ENCODE measurements around the gene HS3ST3B1.

HS3ST3B1 gene

DNA sequence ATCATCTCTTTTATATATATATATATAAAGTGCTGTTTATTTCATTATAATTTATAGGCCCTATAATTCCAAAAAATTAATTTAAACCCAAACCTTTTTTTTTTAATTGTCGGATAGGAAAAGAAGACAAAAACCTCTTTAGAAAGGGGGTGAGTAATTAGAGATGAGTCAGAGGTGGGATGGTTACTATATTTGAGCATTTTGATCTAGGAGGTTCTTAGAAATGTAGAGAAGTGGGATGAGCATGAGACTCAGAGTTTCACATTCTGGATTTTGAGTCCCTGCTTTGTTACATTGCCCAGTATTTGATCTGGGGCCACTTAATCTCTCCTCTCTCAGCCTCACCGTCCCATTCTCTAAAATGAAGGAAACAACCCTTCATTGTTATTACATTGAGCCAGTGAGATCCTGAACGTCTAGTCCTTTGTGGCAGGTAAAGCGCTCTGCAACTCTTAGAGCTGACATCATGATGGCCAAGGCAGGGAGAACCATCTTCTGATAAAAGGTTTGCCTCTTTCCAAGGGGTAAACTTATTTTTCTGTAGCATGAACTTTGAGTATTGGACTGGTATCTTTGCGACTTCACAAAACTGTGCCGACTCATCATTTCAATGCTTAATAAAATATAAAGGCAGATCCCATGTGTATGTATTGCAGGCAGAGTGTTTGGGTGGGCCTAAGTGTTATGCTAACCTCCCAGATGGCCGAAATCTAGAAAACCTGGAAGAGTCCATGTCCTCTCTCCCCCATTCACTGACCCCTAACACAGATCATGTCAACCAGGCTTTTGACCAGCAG lies 21.3 kb downstream of the HS3ST3B1 start:
- Histone ChIP-seq H3K27me3 (peaks cover 0 to 32% of the 10 kb centered on the region in 2 donors), H3K4me3 (no peak overlapping the region), H3K36me3 (no peaks in the 10 kb centered on the region), H3K4me1 (no peaks in the 10 kb centered on the region), H3K27ac (no peak overlapping the region), H3K9me3 (no peaks in the 10 kb centered on the region)
- TF ChIP-seq, protein P1, sequence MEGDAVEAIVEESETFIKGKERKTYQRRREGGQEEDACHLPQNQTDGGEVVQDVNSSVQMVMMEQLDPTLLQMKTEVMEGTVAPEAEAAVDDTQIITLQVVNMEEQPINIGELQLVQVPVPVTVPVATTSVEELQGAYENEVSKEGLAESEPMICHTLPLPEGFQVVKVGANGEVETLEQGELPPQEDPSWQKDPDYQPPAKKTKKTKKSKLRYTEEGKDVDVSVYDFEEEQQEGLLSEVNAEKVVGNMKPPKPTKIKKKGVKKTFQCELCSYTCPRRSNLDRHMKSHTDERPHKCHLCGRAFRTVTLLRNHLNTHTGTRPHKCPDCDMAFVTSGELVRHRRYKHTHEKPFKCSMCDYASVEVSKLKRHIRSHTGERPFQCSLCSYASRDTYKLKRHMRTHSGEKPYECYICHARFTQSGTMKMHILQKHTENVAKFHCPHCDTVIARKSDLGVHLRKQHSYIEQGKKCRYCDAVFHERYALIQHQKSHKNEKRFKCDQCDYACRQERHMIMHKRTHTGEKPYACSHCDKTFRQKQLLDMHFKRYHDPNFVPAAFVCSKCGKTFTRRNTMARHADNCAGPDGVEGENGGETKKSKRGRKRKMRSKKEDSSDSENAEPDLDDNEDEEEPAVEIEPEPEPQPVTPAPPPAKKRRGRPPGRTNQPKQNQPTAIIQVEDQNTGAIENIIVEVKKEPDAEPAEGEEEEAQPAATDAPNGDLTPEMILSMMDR (IDR thresholded peaks at IDR 0.05): no peak
- no peak for DNase-seq
- intact Hi-C loops (cut with DNase I; ENCODE audit: low total_unique reads): no loop called here

DNA sequence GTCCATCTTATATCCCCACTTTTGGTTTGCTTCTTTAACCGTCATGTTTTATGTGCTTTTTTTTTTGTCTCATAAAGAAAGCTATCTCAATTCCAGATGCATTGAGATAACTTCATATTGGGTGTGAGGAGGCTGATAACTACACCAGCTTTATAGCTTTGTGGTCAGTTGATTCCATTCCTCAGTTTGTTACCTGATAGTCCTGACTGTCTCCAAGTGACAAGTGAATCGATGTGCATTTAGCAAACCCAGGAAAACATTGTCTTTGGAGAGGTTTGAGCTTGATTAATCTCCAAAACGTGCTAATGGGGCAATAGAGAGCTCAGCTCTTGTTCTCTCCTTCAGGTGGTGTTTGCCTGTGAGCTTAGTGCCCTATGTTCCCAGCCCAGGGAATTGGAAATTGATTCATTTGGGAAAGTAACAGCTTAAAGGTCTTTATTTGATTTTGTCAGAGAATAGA lies 22.7 kb downstream of the HS3ST3B1 start:
- Histone ChIP-seq H3K4me1 (no peaks in the 10 kb centered on the region), H3K27ac (no peak overlapping the region), H3K36me3 (no peaks in the 10 kb centered on the region), H3K9me3 (no peaks in the 10 kb centered on the region), H3K4me3 (no peak overlapping the region), H3K27me3 (peaks cover 0 to 25% of the 10 kb centered on the region in 2 donors)
- intact Hi-C loops (cut with DNase I; ENCODE audit: low total_unique reads): no loop called here
- TF ChIP-seq, protein P1 (IDR thresholded peaks at IDR 0.05): no peak
- no peak for DNase-seq

DNA sequence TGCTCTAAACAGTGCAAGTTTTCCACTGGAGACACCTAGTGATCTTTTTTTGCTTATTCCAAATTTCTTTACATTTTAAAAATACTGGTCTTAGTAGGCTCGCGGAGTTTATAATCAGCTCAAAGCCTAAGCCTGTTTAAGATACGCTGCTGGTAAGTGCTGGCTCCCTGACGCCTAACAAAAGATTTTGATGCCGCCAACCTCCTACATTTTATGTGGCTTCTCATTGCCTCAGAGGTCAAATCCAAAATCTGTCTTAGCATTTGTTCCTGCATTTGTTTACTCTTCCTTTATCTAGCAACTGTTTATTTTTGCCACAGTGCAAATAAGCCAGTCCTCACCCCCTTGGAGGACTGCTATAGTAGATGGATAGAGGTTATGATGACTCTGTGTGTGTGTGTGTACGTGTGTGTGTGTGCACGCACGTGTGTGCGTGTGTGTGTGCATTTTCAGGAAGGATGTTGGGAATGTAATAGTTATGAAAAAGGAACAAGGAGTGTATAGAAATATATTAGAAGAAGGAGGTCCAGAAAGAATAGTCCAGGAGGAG lies 24.8 kb downstream of the HS3ST3B1 start:
- H3K9me3 ChIP-seq: no peaks in the 10 kb centered on the region
- TF ChIP-seq, protein P1 (IDR thresholded peaks at IDR 0.05): no peak
- H3K36me3 ChIP-seq: no peaks in the 10 kb centered on the region
- intact Hi-C loops (cut with DNase I; ENCODE audit: low total_unique reads): no loop called here
- no peaks in the 10 kb centered on the region for H3K4me1 ChIP-seq
- H3K27ac ChIP-seq: no peak overlapping the region
- DNase-seq: no peak
- H3K27me3 ChIP-seq: peaks cover 0 to 11% of the 10 kb centered on the region in 2 donors
- H3K4me3 ChIP-seq: no peak overlapping the region

DNA sequence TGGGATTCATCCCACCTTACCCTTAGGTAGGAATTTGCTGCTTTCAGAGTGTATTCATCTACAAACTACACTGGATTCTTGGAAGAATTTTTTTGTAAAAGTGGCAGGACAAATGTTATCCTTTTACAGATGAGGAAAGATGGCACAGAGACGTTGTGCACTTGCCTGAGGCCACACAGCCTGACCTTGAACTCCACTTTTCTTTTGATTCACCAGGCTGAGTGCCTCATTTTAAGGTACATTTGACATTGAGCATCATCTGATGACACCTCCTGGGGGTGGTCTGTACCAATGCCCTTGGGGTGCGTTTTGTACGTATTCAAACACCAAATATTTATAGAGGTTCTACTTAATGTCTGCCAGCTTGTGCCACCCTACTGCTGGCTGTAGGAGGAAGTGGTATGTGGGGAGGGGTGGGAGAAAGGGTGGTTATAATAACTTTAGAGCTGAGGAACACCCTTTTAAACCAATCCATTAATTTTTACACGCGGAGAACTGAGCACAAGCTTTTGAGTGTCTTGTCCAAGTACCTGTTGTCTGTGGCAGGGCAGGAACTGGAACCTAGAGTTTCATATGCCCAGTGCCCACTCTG lies 29.1 kb downstream of the HS3ST3B1 start:
- H3K27ac ChIP-seq: no peak overlapping the region
- no peaks in the 10 kb centered on the region for H3K36me3 ChIP-seq
- H3K27me3 ChIP-seq: peaks cover 0 to 4% of the 10 kb centered on the region in 2 donors
- DNase-seq: no peak
- TF ChIP-seq, protein P1 (IDR thresholded peaks at IDR 0.05): no peak
- no peaks in the 10 kb centered on the region for H3K4me1 ChIP-seq
- no peak overlapping the region for H3K4me3 ChIP-seq
- H3K9me3 ChIP-seq: no peaks in the 10 kb centered on the region
- intact Hi-C loops (cut with DNase I; ENCODE audit: low total_unique reads): no loop called here

DNA sequence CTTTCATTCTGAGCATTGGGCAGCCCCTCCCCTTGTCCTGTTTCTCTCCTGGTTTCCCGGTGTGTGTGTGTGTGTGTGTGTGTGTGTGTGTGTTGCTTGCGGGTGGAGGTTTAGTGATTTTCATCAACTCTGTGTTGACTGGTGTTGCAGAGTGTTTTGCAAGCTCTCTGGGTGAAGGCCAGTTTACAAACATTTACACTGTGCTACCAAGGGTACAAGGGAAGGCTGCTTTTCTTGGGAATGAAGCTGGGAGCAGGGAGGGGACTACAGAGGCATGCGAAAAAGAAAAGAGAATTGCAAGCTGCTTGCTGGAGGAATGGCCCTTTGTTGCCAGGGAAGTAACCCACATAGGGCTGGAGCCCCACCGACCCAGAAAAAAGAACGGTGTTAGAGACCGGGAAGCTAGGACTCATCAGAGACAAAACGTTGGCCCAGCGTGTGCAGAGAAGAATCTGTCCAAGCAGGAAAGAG lies 29.6 kb downstream of the HS3ST3B1 start:
- DNase-seq: no peak
- Histone ChIP-seq H3K27me3 (peaks cover 0 to 4% of the 10 kb centered on the region in 2 donors), H3K4me3 (no peak overlapping the region), H3K36me3 (no peaks in the 10 kb centered on the region), H3K27ac (no peak overlapping the region), H3K9me3 (no peaks in the 10 kb centered on the region), H3K4me1 (no peaks in the 10 kb centered on the region)
- TF ChIP-seq, protein P1 (IDR thresholded peaks at IDR 0.05): no peak
- intact Hi-C loops (cut with DNase I; ENCODE audit: low total_unique reads): no loop called here

Data from tibial artery (tissue), 4 donors.